ENCODE results near the gene BLTP3B.

Gene BLTP3B

DNA sequence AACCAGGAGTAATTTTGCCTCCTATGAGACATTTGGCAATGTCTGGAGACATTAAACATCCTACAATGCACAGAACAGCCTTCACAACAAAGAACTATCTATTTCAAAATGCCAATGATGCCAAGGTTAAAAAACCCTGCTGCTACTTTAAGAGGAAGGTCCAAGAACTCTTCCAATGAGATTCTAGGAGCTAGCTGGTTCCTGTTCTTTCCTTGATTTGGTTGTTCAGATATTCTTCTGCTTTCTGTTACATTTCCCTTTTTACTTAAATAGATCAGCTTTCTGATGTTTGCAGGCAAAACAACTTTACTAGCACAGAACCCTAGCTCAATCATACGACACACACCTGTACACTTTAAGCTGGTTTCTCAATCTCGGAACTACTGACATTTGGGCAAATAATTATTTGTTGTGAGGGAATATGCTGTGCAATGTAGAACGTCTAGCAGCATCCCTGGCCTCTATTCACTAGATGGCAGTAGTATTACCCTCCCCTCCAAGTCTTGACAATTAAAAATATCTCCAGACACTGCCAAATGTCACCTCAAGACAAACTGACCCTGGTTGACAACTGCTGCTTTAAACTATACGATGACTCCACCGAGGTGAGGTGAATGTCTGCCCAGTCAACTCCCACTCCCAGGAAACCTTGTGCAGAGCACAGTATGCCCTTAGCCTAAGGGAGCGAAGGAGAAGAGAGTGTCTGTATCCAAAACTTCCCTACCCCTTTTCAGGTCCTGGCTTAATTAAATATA is 4.4 kb downstream of the BLTP3B start:
- ChIA-PET CTCF (interaction anchor here (0.9 kb wide), 2 partner anchors 9 to 16 kb away, joined by 3 read pairs; no protein-coding TSS in a partner anchor), POLR2A (no interaction called here)
- no peak for TF ChIP-seq ZNF384 (IDR thresholded peaks at IDR 0.05)
- no peak for TF ChIP-seq FOXM1 (IDR thresholded peaks at IDR 0.05; ENCODE audit: borderline replicate concordance)
- no peak for TF ChIP-seq ELF4 (IDR thresholded peaks at IDR 0.05)
- TF ChIP-seq FOXA1 (IDR thresholded peaks at IDR 0.05) = no peak
- no peak for TF ChIP-seq BHLHE40 (IDR thresholded peaks at IDR 0.05; ENCODE audit: borderline replicate concordance)
- TF ChIP-seq NFRKB (IDR thresholded peaks at IDR 0.05) = no peak
- no peak for TF ChIP-seq LEF1 (IDR thresholded peaks at IDR 0.05; ENCODE audit: borderline replicate concordance)
- TF ChIP-seq CTBP1 (IDR thresholded peaks at IDR 0.05; ENCODE audit: borderline replicate concordance) = no peak
- TF ChIP-seq ARNT (IDR thresholded peaks at IDR 0.05) = no peak
- no peak for DNase-seq (ENCODE audit: extremely low spot score)

DNA sequence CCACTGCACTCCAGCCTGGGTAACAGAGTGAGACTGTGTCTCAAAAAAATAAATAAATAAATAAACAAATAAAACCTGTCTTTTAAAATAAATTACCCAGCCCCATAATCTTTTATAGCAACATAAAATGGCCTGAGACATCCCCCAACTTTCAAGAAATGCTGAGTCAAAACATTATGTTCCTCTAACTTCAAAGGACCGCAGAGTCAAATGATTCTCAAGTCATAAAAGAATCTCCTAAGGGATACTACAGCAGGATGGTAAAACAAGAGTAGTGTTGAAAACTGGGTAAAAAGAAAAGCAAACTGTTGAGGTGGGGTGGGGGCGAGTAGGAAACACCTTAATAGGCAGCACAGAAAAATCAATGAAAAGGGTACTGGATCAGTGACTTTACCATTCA is 9.5 kb downstream of the BLTP3B start:
- DNase-seq (ENCODE audit: extremely low spot score) = no peak
- ChIA-PET CTCF (no interaction called here), POLR2A (no interaction called here)
- TF ChIP-seq SP1 (IDR thresholded peaks at IDR 0.05) = no peak

DNA sequence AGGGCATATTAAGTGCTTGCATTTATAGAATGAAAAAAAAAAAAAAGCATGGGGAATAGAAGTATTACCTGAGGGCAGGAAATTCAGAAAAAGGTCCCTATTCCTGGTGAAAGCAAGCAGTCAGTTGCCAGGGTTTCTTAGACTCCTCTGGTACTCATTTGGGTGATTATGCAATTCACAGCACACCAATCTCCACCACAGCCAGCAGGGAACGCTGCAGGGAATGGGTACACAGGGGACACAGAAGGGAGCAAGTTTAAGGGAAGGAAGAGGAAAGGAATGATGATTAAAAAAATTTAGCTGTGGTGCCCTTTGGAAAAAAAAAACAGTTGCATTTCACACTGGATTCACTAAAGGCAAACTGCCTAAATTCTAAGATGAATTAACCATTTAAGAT is 14.2 kb downstream of the BLTP3B start:
- TF ChIP-seq CTBP1 (IDR thresholded peaks at IDR 0.05; ENCODE audit: borderline replicate concordance) (no peak), SP1 (IDR thresholded peaks at IDR 0.05) (no peak), ELF4 (IDR thresholded peaks at IDR 0.05) (no peak), SUZ12 (IDR thresholded peaks at IDR 0.05) (no peak), ARNT (IDR thresholded peaks at IDR 0.05) (no peak), ZNF384 (IDR thresholded peaks at IDR 0.05) (no peak), FOXK2 (IDR thresholded peaks at IDR 0.05) (no peak), NFRKB (IDR thresholded peaks at IDR 0.05) (no peak), BHLHE40 (IDR thresholded peaks at IDR 0.05; ENCODE audit: borderline replicate concordance) (no peak), FOXA1 (IDR thresholded peaks at IDR 0.05) (no peak), LEF1 (IDR thresholded peaks at IDR 0.05; ENCODE audit: borderline replicate concordance) (no peak), TARDBP (IDR thresholded peaks at IDR 0.05) (no peak), L3MBTL2 (conservative IDR thresholded peaks at IDR 0.05) (no peak), FOXM1 (IDR thresholded peaks at IDR 0.05; ENCODE audit: borderline replicate concordance) (no peak), HDGF (IDR thresholded peaks at IDR 0.05; ENCODE audit: borderline replicate concordance) (no peak)
- TF ChIP-seq, protein P1, sequence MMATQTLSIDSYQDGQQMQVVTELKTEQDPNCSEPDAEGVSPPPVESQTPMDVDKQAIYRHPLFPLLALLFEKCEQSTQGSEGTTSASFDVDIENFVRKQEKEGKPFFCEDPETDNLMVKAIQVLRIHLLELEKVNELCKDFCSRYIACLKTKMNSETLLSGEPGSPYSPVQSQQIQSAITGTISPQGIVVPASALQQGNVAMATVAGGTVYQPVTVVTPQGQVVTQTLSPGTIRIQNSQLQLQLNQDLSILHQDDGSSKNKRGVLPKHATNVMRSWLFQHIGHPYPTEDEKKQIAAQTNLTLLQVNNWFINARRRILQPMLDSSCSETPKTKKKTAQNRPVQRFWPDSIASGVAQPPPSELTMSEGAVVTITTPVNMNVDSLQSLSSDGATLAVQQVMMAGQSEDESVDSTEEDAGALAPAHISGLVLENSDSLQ (IDR thresholded peaks at IDR 0.05) = no peak
- CTCF ChIA-PET = interaction anchor here (0.6 kb wide), 2 partner anchors 218 to 685 kb away, joined by 3 read pairs; no protein-coding TSS in a partner anchor
- peak; percentile 53 for DNase-seq (ENCODE audit: extremely low spot score)
- POLR2A ChIA-PET = no interaction called here

DNA sequence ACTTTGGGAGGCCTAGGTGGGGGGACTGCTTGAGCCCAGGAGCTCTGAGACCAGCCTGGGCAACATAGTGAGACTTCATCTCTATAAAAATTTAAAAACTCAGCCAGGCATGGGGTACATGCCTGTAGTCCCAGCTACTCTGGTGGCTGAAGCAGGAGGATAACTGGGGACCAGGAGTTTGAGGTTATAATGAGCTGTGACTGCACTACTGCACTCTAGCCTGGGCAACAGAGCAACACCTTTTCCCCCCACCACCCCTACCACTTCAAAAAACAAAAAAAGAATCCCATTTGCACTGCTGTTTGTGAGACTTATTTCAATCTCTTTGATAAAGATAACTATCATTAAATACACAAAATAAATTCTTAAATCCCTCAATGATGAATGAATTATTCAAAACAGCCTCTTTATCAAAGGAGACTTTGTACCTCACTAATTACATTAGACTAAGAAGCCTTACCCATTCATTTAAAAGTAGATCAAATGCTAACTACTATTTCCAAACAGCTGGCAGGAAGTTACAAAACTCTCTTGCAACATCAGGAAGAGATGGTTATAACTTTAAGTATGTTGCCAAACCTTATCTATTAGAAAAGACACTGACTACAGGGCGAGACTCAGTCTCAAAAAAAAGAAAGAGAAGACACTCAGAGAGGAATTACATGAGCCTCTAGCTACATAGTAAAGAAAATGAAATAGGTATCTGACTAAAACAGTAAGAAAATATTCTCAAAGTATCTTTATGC is 14.7 kb downstream of the BLTP3B start:
- no peak for DNase-seq (ENCODE audit: extremely low spot score)
- POLR2A ChIA-PET = no interaction called here
- TF ChIP-seq HDGF (IDR thresholded peaks at IDR 0.05; ENCODE audit: borderline replicate concordance) = no peak
- no peak for TF ChIP-seq SP1 (IDR thresholded peaks at IDR 0.05)
- TF ChIP-seq TARDBP (IDR thresholded peaks at IDR 0.05) = no peak
- no peak for TF ChIP-seq CTBP1 (IDR thresholded peaks at IDR 0.05; ENCODE audit: borderline replicate concordance)
- TF ChIP-seq NFRKB (IDR thresholded peaks at IDR 0.05) = no peak
- no peak for TF ChIP-seq FOXK2 (IDR thresholded peaks at IDR 0.05)
- no peak for TF ChIP-seq BHLHE40 (IDR thresholded peaks at IDR 0.05; ENCODE audit: borderline replicate concordance)
- TF ChIP-seq FOXA1 (IDR thresholded peaks at IDR 0.05) = no peak
- no peak for TF ChIP-seq LEF1 (IDR thresholded peaks at IDR 0.05; ENCODE audit: borderline replicate concordance)
- TF ChIP-seq, protein P1 (IDR thresholded peaks at IDR 0.05) = no peak
- TF ChIP-seq L3MBTL2 (conservative IDR thresholded peaks at IDR 0.05) = no peak
- TF ChIP-seq ELF4 (IDR thresholded peaks at IDR 0.05) = no peak
- TF ChIP-seq FOXM1 (IDR thresholded peaks at IDR 0.05; ENCODE audit: borderline replicate concordance) = no peak
- no peak for TF ChIP-seq ARNT (IDR thresholded peaks at IDR 0.05)
- no peak for TF ChIP-seq SUZ12 (IDR thresholded peaks at IDR 0.05)
- TF ChIP-seq ZNF384 (IDR thresholded peaks at IDR 0.05) = no peak
- CTCF ChIA-PET = interaction anchor here (0.6 to 0.7 kb wide), 2 partner anchors 27 to 685 kb away, joined by 3 read pairs; no protein-coding TSS in a partner anchor

DNA sequence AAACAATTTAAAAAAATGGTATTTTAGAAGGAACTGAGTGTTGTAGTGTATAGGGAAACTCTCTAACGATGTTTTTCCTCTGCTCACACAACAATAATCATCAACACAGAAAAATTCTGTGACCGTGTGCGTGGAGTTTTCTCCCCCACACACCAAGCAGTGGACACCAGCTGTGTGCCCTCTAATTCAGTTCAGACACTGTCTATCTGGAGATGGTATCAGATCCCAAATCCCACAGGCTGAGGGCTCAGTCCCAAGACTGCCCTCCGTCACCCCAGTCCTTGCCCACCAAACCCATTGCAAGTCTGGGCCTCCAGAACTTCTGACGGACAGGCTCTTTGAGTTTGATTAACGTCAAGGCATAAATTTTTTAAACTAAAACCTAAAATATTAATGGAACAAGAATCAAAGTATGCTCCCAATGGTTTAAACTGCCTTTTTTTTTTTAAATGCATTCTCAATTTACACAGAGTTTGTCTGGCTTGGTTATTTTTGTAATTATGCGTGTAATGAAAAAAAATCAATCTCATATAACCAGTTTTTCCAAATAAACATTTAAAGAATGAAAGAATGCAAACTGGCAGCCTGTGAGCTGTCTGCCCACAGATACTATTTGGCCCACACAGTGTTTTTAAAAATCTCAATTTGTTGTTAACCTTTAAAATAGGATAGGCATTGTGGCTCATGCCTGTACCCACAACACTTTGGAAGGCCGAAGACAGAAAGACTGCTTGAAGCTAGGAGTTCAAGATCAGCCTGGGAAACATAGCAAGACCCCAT is 19.2 kb downstream of the BLTP3B start:
- no peak for DNase-seq (ENCODE audit: extremely low spot score)
- TF ChIP-seq HDGF (IDR thresholded peaks at IDR 0.05; ENCODE audit: borderline replicate concordance) = no peak
- no peak for TF ChIP-seq LEF1 (IDR thresholded peaks at IDR 0.05; ENCODE audit: borderline replicate concordance)
- no peak for TF ChIP-seq ELF4 (IDR thresholded peaks at IDR 0.05)
- no peak for TF ChIP-seq ARNT (IDR thresholded peaks at IDR 0.05)
- TF ChIP-seq CTBP1 (IDR thresholded peaks at IDR 0.05; ENCODE audit: borderline replicate concordance) = no peak
- no peak for TF ChIP-seq SP1 (IDR thresholded peaks at IDR 0.05)
- no peak for TF ChIP-seq TARDBP (IDR thresholded peaks at IDR 0.05)
- TF ChIP-seq FOXK2 (IDR thresholded peaks at IDR 0.05) = no peak
- TF ChIP-seq, protein P1 (IDR thresholded peaks at IDR 0.05) = no peak
- no peak for TF ChIP-seq FOXM1 (IDR thresholded peaks at IDR 0.05; ENCODE audit: borderline replicate concordance)
- ChIA-PET CTCF (interaction anchor here (0.6 kb wide), 1 partner anchor 142 kb away, joined by 3 read pairs; no protein-coding TSS in a partner anchor), POLR2A (no interaction called here)

All from HEK293T (cell line).